HepG2 (cell line): Measurements from ENCODE around the gene TSEN54.

ENCODE experiments used
- AHDC1 ChIP-seq: sonication (generic); formaldehyde crosslinking; IDR thresholded peaks from 2 replicates; pipeline ENCODE4 v1.5.1; 2020; ENCODE audit warnings: mild to moderate bottlenecking, missing genetic modification reagents, borderline replicate concordance
- CEBPB ChIP-seq: IDR thresholded peaks from 2 replicates; pipeline ENCODE4 v1.6.1; 2011; ENCODE audit warnings: low read depth, low read length, improper control_type of control experiment, borderline replicate concordance
- CEBPZ ChIP-seq: IDR thresholded peaks from 2 replicates; pipeline ENCODE4 v1.6.1; 2012; ENCODE audit warnings: low read length, improper control_type of control experiment
- CENPT ChIP-seq: sonication (generic); formaldehyde crosslinking; IDR thresholded peaks from 2 replicates; pipeline ENCODE4 v1.8.0; 2022; ENCODE audit warnings: low read depth, mild to moderate bottlenecking, moderate library complexity, missing genetic modification reagents
- CTCF ChIP-seq: sonication (generic); formaldehyde crosslinking; IDR thresholded peaks from 2 replicates; pipeline ENCODE4 v1.5.0; 2020; ENCODE audit warnings: mild to moderate bottlenecking, missing genetic modification reagents, moderate library complexity
- KDM5B ChIP-seq: sonication (generic); formaldehyde crosslinking; IDR thresholded peaks from 2 replicates; pipeline ENCODE4 v1.4.0; 2020; ENCODE audit warnings: missing genetic modification reagents, mild to moderate bottlenecking, borderline replicate concordance
- MAX ChIP-seq: IDR thresholded peaks from 2 replicates; pipeline ENCODE4 v1.6.1; 2012; ENCODE audit warnings: inconsistent platforms
- PBX3 ChIP-seq: sonication (generic); formaldehyde crosslinking; IDR thresholded peaks from 2 replicates; pipeline ENCODE4 v1.8.1; 2023; ENCODE audit warnings: missing genetic modification reagents, inconsistent platforms, borderline replicate concordance
- PCBP2 ChIP-seq: fragments of 200-400 bp; formaldehyde crosslinking; optimal IDR thresholded peaks from 2 replicates; pipeline ENCODE3; 2018; ENCODE audit warnings: low read length, low read depth; ENCODE audit not compliant: poor library complexity, severe bottlenecking
- POLR2AphosphoS5 ChIP-seq: IDR thresholded peaks from 2 replicates; pipeline ENCODE4 v1.6.1; 2012; ENCODE audit warnings: low read depth, low read length
- SOX5 ChIP-seq: IDR thresholded peaks from 2 replicates; pipeline ENCODE4 v1.6.1; 2016; ENCODE audit warnings: borderline replicate concordance
- TFE3 ChIP-seq: IDR thresholded peaks from 2 replicates; pipeline ENCODE4 v1.6.1; 2016

- TF ChIP-seq PBX3 (CRISPR knock-in tag), result no peak
- TF ChIP-seq CTCF (CRISPR knock-in tag), result no peak
- TF ChIP-seq AHDC1 (CRISPR knock-in tag), result no peak
- TF ChIP-seq PCBP2, result no peak
- TF ChIP-seq MAX, result 0 out of 2 replicates have a peak, but pooled peaks have one; percentile 9
- no peak for TF ChIP-seq CENPT
- no peak for TF ChIP-seq TFE3
- no peak for TF ChIP-seq CEBPB
- TF ChIP-seq SOX5 (CRISPR knock-in tag), result no peak
- TF ChIP-seq CEBPZ, result no peak
- no peak for TF ChIP-seq POLR2AphosphoS5
- no peak for TF ChIP-seq KDM5B (CRISPR knock-in tag)
Measured at GRCh38 chr17:75513641-75514000, 2.7 kb upstream of the TSEN54 start.
